CD4-positive, CD25-positive, alpha-beta regulatory T cell (primary cell): Measurements from ENCODE around the gene LCN6. TPM values are rescaled to one million over a fixed set of nuclear protein-coding genes. Genes with fewer than 3 reads are reported as not detected.
"Not testable (repeated sequence)": the region's sequence is repeated elsewhere in the genome, so short reads cannot be mapped to it uniquely, and the experiment has no call there.

Experiments
- ATAC-seq, 2 donors: fragments of 150-1000 bp; cut with Tn5 transposase; one replicate each; pipeline ENCODE4 v1.10.0; 2021; ENCODE audit warnings: low read depth in 2 of 2, moderate number of reproducible peaks in 2 of 2, moderate library complexity in 1 of 2
- DNase-seq, 3 donors: peaks; one replicate each; pipeline versions ENCODE4 v3.0.0 to v3.0.0-alpha.2; 2012 to 2022; ENCODE audit warnings: mixed read lengths in 1 of 3
- H3K27ac ChIP-seq: one replicate; pipeline ENCODE4 v1.7.0; 2013; ENCODE audit warnings: mild to moderate bottlenecking, low read length; ENCODE audit not compliant: insufficient read depth, poor library complexity, severe bottlenecking
- H3K27me3 ChIP-seq: one replicate; pipeline ENCODE4 v1.7.0; 2013; ENCODE audit warnings: low read length; ENCODE audit not compliant: control insufficient read depth, insufficient read depth
- H3K36me3 ChIP-seq: one replicate; pipeline ENCODE4 v1.7.0; 2013; ENCODE audit warnings: mild to moderate bottlenecking, low read length, moderate library complexity; ENCODE audit not compliant: control insufficient read depth, insufficient read depth
- H3K4me1 ChIP-seq: 2 replicates; pipeline ENCODE4 v1.7.0; 2013; ENCODE audit warnings: mild to moderate bottlenecking, low read length; ENCODE audit not compliant: insufficient read depth, control insufficient read depth, poor library complexity, severe bottlenecking
- H3K4me3 ChIP-seq: one replicate; pipeline ENCODE4 v1.7.0; 2013; ENCODE audit warnings: low read depth, mild to moderate bottlenecking, low read length, moderate library complexity
- H3K9me3 ChIP-seq, 2 experiments: 1 replicate in 1 of 2; 2 replicates in 1 of 2; pipeline ENCODE4 v1.7.0; 2013; ENCODE audit warnings: low read length in 2 of 2, mild to moderate bottlenecking in 1 of 2, moderate library complexity in 1 of 2; ENCODE audit not compliant: control insufficient read depth in 2 of 2
- H3K27ac Mint-ChIP-seq, 3 donors: one replicate each; pipeline ENCODE4 v1.8.0; 2020 to 2022; ENCODE audit warnings: mild to moderate bottlenecking in 3 of 3, mixed read lengths in 3 of 3, moderate library complexity in 2 of 3
- H3K27me3 Mint-ChIP-seq: one replicate; pipeline ENCODE4 v1.8.0; 2022; ENCODE audit warnings: mild to moderate bottlenecking, mixed read lengths
- H3K36me3 Mint-ChIP-seq: one replicate; pipeline ENCODE4 v1.8.0; 2020; ENCODE audit warnings: mixed read lengths
- H3K4me1 Mint-ChIP-seq, 4 donors: one replicate each; pipeline ENCODE4 v1.8.0; 2020 to 2022; ENCODE audit warnings: mixed read lengths in 4 of 4, mild to moderate bottlenecking in 1 of 4
- H3K4me3 Mint-ChIP-seq, 4 donors: one replicate each; pipeline ENCODE4 v1.8.0; 2020 to 2022; ENCODE audit warnings: mild to moderate bottlenecking in 4 of 4, mixed read lengths in 4 of 4, moderate library complexity in 3 of 4
- H3K9me3 Mint-ChIP-seq, 7 donors: one replicate each; pipeline ENCODE4 v1.8.0; 2020 to 2022; ENCODE audit warnings: mixed read lengths in 7 of 7, mild to moderate bottlenecking in 3 of 7, moderate library complexity in 2 of 7
- polyA plus RNA-seq, 4 donors: library from polyadenylated mRNA; unstranded; fragments of 300-500 nt; fragmentation: Illumina TruSeq; gene quantifications; one replicate each; pipeline ENCODE4 v1.2.3, GENCODE V29; 2021
- total RNA-seq: library from RNA; stranded (reverse); gene quantifications from one replicate; pipeline ENCODE4 v1.2.3, GENCODE V29; 2022

LCN6 gene
- total and polyA plus RNA-seq, 5 donors from 2014 or later, result not detected

GRCh38 chr9:136765745-136766409, 17.6 kb upstream of the LCN6 start:
- H3K9me3 ChIP-seq, H3K9me3 Mint-ChIP-seq, H3K27me3 ChIP-seq, H3K27me3 Mint-ChIP-seq, H3K4me3 ChIP-seq, H3K36me3 Mint-ChIP-seq, H3K36me3 ChIP-seq: not testable (repeated sequence)
- peak overlapping the region; percentile 29 to 84 (median 65) for H3K27ac Mint-ChIP-seq
- peak in 1 of 3 donors; percentile 30 for DNase-seq
- peak overlapping the region in 3 of 4 donors; percentile 17 to 62 (median 33) for H3K4me3 Mint-ChIP-seq
- Histone ChIP-seq H3K4me1 (peaks cover 11% of the 10 kb centered on the region), H3K27ac (peak overlapping the region; percentile 69)
- peaks cover 6 to 22% (median 9%) of the 10 kb centered on the region in 4 donors for H3K4me1 Mint-ChIP-seq
- ATAC-seq, result peak; percentile 35 to 39

- Histone ChIP-seq H3K9me3 (no peaks in the 10 kb centered on the region), H3K27me3 (peaks cover 3% of the 10 kb centered on the region), H3K4me1 (peaks cover 11% of the 10 kb centered on the region), H3K4me3 (no peak overlapping the region), H3K36me3 (no peaks in the 10 kb centered on the region), H3K27ac (no peak overlapping the region)
- Mint-ChIP-seq H3K27me3 (peaks cover 7% of the 10 kb centered on the region), H3K27ac (no peak overlapping the region), H3K9me3 (no peaks in the 10 kb centered on the region), H3K4me1 (peaks cover 6 to 24% (median 9%) of the 10 kb centered on the region in 4 donors), H3K36me3 (no peaks in the 10 kb centered on the region), H3K4me3 (no peak overlapping the region)
- DNase-seq (no peak), ATAC-seq (no peak)
Measured at GRCh38 chr9:136765041-136765440, 16.7 kb upstream of the LCN6 start.

GRCh38 chr9:136764301-136764891, 16.1 kb upstream of the LCN6 start, which contains the start of gene LCN15:
LCN15 (minus strand) TSS chr9:136764518; CDS start chr9:136764488, 30 bp downstream.
- Histone ChIP-seq H3K27ac (no peak within 1 kb of the TSS), H3K9me3 (no peaks in the 10 kb centered on the region), H3K4me3 (no peak within 1 kb of the TSS), H3K27me3 (peaks cover 3% of the 10 kb centered on the region), H3K36me3 (no peaks in the 10 kb centered on the region), H3K4me1 (peaks cover 11% of the 10 kb centered on the region)
- Mint-ChIP-seq H3K9me3 (no peaks in the 10 kb centered on the region), H3K27me3 (peaks cover 7% of the 10 kb centered on the region), H3K4me1 (peaks cover 6 to 22% (median 9%) of the 10 kb centered on the region in 4 donors), H3K4me3 (no peak within 1 kb of the TSS), H3K27ac (no peak within 1 kb of the TSS), H3K36me3 (no peaks in the 10 kb centered on the region)
- no peak for ATAC-seq
- DNase-seq, result no peak

- no peak overlapping the region for H3K4me3 Mint-ChIP-seq
- Histone ChIP-seq H3K27ac (no peak overlapping the region), H3K9me3 (no peaks in the 10 kb centered on the region), H3K36me3 (no peaks in the 10 kb centered on the region), H3K27me3 (peaks cover 3% of the 10 kb centered on the region), H3K4me1 (peaks cover 11% of the 10 kb centered on the region), H3K4me3 (no peak overlapping the region)
- no peak for ATAC-seq
- no peak overlapping the region for H3K27ac Mint-ChIP-seq
- H3K27me3 Mint-ChIP-seq, result peaks cover 7% of the 10 kb centered on the region
- H3K36me3 Mint-ChIP-seq, result no peaks in the 10 kb centered on the region
- H3K9me3 Mint-ChIP-seq, result no peaks in the 10 kb centered on the region
- H3K4me1 Mint-ChIP-seq, result peaks cover 6 to 22% (median 9%) of the 10 kb centered on the region in 4 donors
- no peak for DNase-seq
Measured at GRCh38 chr9:136763649-136764035, 15.3 kb upstream of the LCN6 start.

GRCh38 chr9:136762915-136763648, 14.8 kb upstream of the LCN6 start:
- Histone ChIP-seq H3K36me3 (no peaks in the 10 kb centered on the region), H3K4me3 (no peak overlapping the region), H3K9me3 (no peaks in the 10 kb centered on the region), H3K4me1 (peaks cover 11% of the 10 kb centered on the region), H3K27me3 (peaks cover 3% of the 10 kb centered on the region), H3K27ac (no peak overlapping the region)
- Mint-ChIP-seq H3K27ac (no peak overlapping the region), H3K9me3 (no peaks in the 10 kb centered on the region), H3K36me3 (no peaks in the 10 kb centered on the region), H3K4me1 (peaks cover 6 to 22% (median 9%) of the 10 kb centered on the region in 4 donors), H3K4me3 (no peak overlapping the region), H3K27me3 (peaks cover 7% of the 10 kb centered on the region)
- ATAC-seq, result no peak
- DNase-seq, result peak in 2 of 3 donors; percentile 39 to 50

GRCh38 chr9:136762221-136762691, 13.9 kb upstream of the LCN6 start:
- no peak for ATAC-seq
- no peaks in the 10 kb centered on the region for H3K9me3 Mint-ChIP-seq
- H3K27ac Mint-ChIP-seq, result no peak overlapping the region
- Histone ChIP-seq H3K36me3 (no peaks in the 10 kb centered on the region), H3K27ac (no peak overlapping the region), H3K27me3 (no peaks in the 10 kb centered on the region), H3K9me3 (no peaks in the 10 kb centered on the region), H3K4me3 (no peak overlapping the region), H3K4me1 (peaks cover 11% of the 10 kb centered on the region)
- no peak overlapping the region for H3K4me3 Mint-ChIP-seq
- peaks cover 7% of the 10 kb centered on the region for H3K27me3 Mint-ChIP-seq
- H3K4me1 Mint-ChIP-seq, result peaks cover 6 to 22% (median 9%) of the 10 kb centered on the region in 4 donors
- no peak for DNase-seq
- no peaks in the 10 kb centered on the region for H3K36me3 Mint-ChIP-seq

- Mint-ChIP-seq H3K27ac (no peak overlapping the region), H3K4me1 (peaks cover 0 to 16% (median 3%) of the 10 kb centered on the region in 4 donors), H3K27me3 (peaks cover under 1% of the 10 kb centered on the region), H3K36me3 (no peaks in the 10 kb centered on the region), H3K4me3 (no peak overlapping the region), H3K9me3 (no peaks in the 10 kb centered on the region)
- DNase-seq (no peak), ATAC-seq (no peak)
- Histone ChIP-seq H3K9me3 (no peaks in the 10 kb centered on the region), H3K27ac (no peak overlapping the region), H3K4me1 (peaks cover 6% of the 10 kb centered on the region), H3K36me3 (no peaks in the 10 kb centered on the region), H3K4me3 (no peak overlapping the region), H3K27me3 (no peaks in the 10 kb centered on the region)
Measured at GRCh38 chr9:136761545-136761981, 13.2 kb upstream of the LCN6 start.
